ENCODE measurements around the gene GRAMD1A. TPM values are rescaled to one million over a fixed set of nuclear protein-coding genes. Genes with fewer than 3 reads are reported as not detected.

The GRAMD1A gene
- total RNA-seq, 2 experiments from 2014 or later: 84.2 to 124 TPM

- CTCF ChIA-PET (ENCODE audit: unreplicated experiment): interaction anchor here (1.0 to 1.1 kb wide), 4 partner anchors 11 to 86 kb away, joined by 3 to 12 read pairs (median 7); no protein-coding TSS in a partner anchor
- H3K27ac ChIP-seq (ENCODE audit: low read depth, low read length, poor library complexity, severe bottlenecking): no peak overlapping the region
- no peaks in the 10 kb centered on the region for H4K20me1 ChIP-seq (ENCODE audit: insufficient read depth, low read length)
- DNase-seq (ENCODE audit: low spot score): peak; percentile 76
- peaks cover 14% of the 10 kb centered on the region for H3K4me1 ChIP-seq (ENCODE audit: insufficient read depth, low read length, poor library complexity, severe bottlenecking)
- no peak overlapping the region for H3K4me3 ChIP-seq (ENCODE audit: low read depth, low read length, poor library complexity, severe bottlenecking)
- POLR2A ChIA-PET: interaction anchor here (0.6 to 1.2 kb wide), 6 partner anchors 9 to 81 kb away, joined by 3 read pairs; no protein-coding TSS in a partner anchor
- H3K9me3 ChIP-seq (ENCODE audit: low read length): no peaks in the 10 kb centered on the region
- TF ChIP-seq EZH2phosphoT487 (IDR thresholded peaks at IDR 0.05; ENCODE audit: borderline replicate concordance, low read depth, low read length) (no peak), CTCF (conservative IDR thresholded peaks at IDR 0.05; ENCODE audit: low read length) (peak; percentile 81)
- no peaks in the 10 kb centered on the region for H3K9me2 ChIP-seq (ENCODE audit: insufficient read depth, low read length)
- H3K36me3 ChIP-seq (ENCODE audit: insufficient read depth, low read length): no peaks in the 10 kb centered on the region
- intact Hi-C loops (cut with micrococcal nuclease; ENCODE audit: unreplicated experiment): loop anchor here (1.0 kb wide), 2 partner anchors 35 to 86 kb away; no protein-coding TSS in a partner anchor
- BruUV-seq (replicated peaks): no TSS peak
- peak overlapping the region; percentile 14 for H3K4me2 ChIP-seq (ENCODE audit: low read length)
- peak overlapping the region; percentile 11; the same call in 1 of the 2 replicates for H2AFZ ChIP-seq (ENCODE audit: low read length)
- H3K79me2 ChIP-seq (ENCODE audit: insufficient read depth, low read depth, low read length): no peaks in the 10 kb centered on the region
These were observed 55.6 kb downstream of the GRAMD1A start for GRCh38 chr19:35055715-35056179.

GRCh38 chr19:35056513-35057063, 56.5 kb downstream of the GRAMD1A start:
- Histone ChIP-seq H3K27ac (ENCODE audit: low read depth, low read length, poor library complexity, severe bottlenecking) (no peak overlapping the region), H3K36me3 (ENCODE audit: insufficient read depth, low read length) (no peaks in the 10 kb centered on the region), H3K4me2 (ENCODE audit: low read length) (peak overlapping the region; percentile 14; the same call in 1 of the 2 replicates), H3K79me2 (ENCODE audit: insufficient read depth, low read depth, low read length) (no peaks in the 10 kb centered on the region), H3K9me3 (ENCODE audit: low read length) (no peaks in the 10 kb centered on the region), H2AFZ (ENCODE audit: low read length) (peak overlapping the region; percentile 26; the same call in 1 of the 2 replicates), H3K4me3 (ENCODE audit: low read depth, low read length, poor library complexity, severe bottlenecking) (no peak overlapping the region), H4K20me1 (ENCODE audit: insufficient read depth, low read length) (no peaks in the 10 kb centered on the region), H3K9me2 (ENCODE audit: insufficient read depth, low read length) (no peaks in the 10 kb centered on the region), H3K4me1 (ENCODE audit: insufficient read depth, low read length, poor library complexity, severe bottlenecking) (peaks cover 14% of the 10 kb centered on the region)
- CTCF ChIA-PET (ENCODE audit: unreplicated experiment): no interaction called here
- TF ChIP-seq EZH2phosphoT487 (IDR thresholded peaks at IDR 0.05; ENCODE audit: borderline replicate concordance, low read depth, low read length): no peak
- TF ChIP-seq CTCF (conservative IDR thresholded peaks at IDR 0.05; ENCODE audit: low read length): no peak
- BruUV-seq (replicated peaks): no TSS peak
- no peak for DNase-seq (ENCODE audit: low spot score)
- intact Hi-C loops (cut with micrococcal nuclease; ENCODE audit: unreplicated experiment): loop anchor here (1.0 kb wide), 1 partner anchor 85 kb away; no protein-coding TSS in a partner anchor
- POLR2A ChIA-PET: interaction anchor here (1.2 kb wide), 1 partner anchor 13 kb away, joined by 3 read pairs; no protein-coding TSS in a partner anchor

GRCh38 chr19:35058370-35058769, 58.2 kb downstream of the GRAMD1A start:
- H3K9me3 ChIP-seq (ENCODE audit: low read length): no peaks in the 10 kb centered on the region
- peaks cover 14% of the 10 kb centered on the region for H3K4me1 ChIP-seq (ENCODE audit: insufficient read depth, low read length, poor library complexity, severe bottlenecking)
- CTCF ChIA-PET (ENCODE audit: unreplicated experiment): interaction anchor here (1.5 kb wide), 1 partner anchor 9 kb away, joined by 5 read pairs; no protein-coding TSS in a partner anchor
- POLR2A ChIA-PET: interaction anchor here (0.7 to 1.2 kb wide), 4 partner anchors 9 to 84 kb away, joined by 3 to 4 read pairs (median 3); no protein-coding TSS in a partner anchor
- H2AFZ ChIP-seq (ENCODE audit: low read length): no peak overlapping the region
- no peak overlapping the region for H3K4me3 ChIP-seq (ENCODE audit: low read depth, low read length, poor library complexity, severe bottlenecking)
- no peaks in the 10 kb centered on the region for H3K36me3 ChIP-seq (ENCODE audit: insufficient read depth, low read length)
- H3K27ac ChIP-seq (ENCODE audit: low read depth, low read length, poor library complexity, severe bottlenecking): no peak overlapping the region
- DNase-seq (ENCODE audit: low spot score): no peak
- H3K79me2 ChIP-seq (ENCODE audit: insufficient read depth, low read depth, low read length): no peaks in the 10 kb centered on the region
- intact Hi-C loops (cut with micrococcal nuclease; ENCODE audit: unreplicated experiment): no loop called here
- no TSS peak for BruUV-seq (replicated peaks)
- H3K4me2 ChIP-seq (ENCODE audit: low read length): no peak overlapping the region
- H3K9me2 ChIP-seq (ENCODE audit: insufficient read depth, low read length): no peaks in the 10 kb centered on the region
- TF ChIP-seq EZH2phosphoT487 (IDR thresholded peaks at IDR 0.05; ENCODE audit: borderline replicate concordance, low read depth, low read length) (no peak), CTCF (conservative IDR thresholded peaks at IDR 0.05; ENCODE audit: low read length) (no peak)
- no peaks in the 10 kb centered on the region for H4K20me1 ChIP-seq (ENCODE audit: insufficient read depth, low read length)
